Daoy (cell line): ENCODE results near the gene HLA-DRA. TPM values are rescaled to one million over a fixed set of nuclear protein-coding genes. Genes with fewer than 3 reads are reported as not detected.

ENCODE experiments used
- DNase-seq: peaks from one replicate; pipeline ENCODE4 v3.0.0-alpha.2; 2015; ENCODE audit warnings: low read depth
- total RNA-seq: library from RNA; depleted of rRNA; stranded (reverse); fragments of >200 nt; shearing (Covaris generic); gene quantifications from 2 replicates; pipeline ENCODE4 v1.2.3, GENCODE V29; 2014; rRNA removed

HLA-DRA gene
- 0.46 and 2.2 TPM in 2 replicates for total RNA-seq

DNA sequence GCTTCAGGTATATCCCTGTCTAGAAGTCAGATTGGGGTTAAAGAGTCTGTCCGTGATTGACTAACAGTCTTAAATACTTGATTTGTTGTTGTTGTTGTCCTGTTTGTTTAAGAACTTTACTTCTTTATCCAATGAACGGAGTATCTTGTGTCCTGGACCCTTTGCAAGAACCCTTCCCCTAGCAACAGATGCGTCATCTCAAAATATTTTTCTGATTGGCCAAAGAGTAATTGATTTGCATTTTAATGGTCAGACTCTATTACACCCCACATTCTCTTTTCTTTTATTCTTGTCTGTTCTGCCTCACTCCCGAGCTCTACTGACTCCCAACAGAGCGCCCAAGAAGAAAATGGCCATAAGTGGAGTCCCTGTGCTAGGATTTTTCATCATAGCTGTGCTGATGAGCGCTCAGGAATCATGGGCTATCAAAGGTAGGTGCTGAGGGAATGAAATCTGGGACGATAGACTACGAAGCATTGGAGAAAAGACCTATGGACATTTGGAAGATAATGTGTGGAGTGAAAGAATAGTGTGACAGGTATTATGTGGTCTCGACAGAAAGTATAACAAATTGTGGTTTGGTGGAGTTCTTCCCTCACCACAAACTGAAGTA, at the start of gene HLA-DRA:
HLA-DRA (plus strand) TSS at position 286 of the 613 bp plus-strand sequence; CDS start at position 350, 64 bp downstream.
- peak; percentile 61 for DNase-seq

- no peak for DNase-seq
Measured at GRCh38 chr6:32391505-32391904, 48.2 kb upstream of the HLA-DRA start.

DNA sequence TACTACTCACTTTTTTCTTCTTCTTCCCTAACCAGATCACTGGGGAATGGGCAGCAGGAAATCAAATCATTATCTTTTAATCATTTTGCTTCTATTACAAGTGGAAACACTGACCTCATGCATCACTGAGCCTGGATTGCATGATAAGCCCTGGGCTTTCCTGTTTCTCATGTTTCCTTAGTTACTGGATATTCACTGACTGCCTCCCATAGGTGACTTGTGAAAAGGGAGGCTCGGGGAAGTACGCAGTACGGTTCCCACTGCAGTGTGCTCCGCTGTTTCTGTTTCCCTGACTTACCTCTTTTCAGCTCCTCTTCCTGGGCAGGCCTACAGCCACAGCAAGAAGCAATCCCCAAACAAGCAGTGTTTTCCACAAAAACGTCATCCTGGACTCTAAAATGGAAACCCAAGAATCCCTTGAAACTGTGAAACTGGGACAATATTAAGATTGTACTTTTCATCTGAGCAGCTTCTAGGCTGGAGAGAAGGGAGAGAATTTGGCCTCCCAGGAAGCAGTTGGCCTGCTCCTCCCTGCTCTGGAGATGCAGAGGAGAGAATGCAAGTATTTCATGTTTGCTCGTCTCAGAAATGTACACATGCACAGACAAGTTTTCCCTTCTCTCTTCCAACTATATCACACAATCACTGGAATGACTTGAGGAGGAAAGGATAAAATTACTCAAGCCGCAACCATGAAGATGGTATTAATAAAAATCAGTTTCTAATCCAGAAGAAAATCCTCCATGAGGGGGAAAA, 45.8 kb upstream of the HLA-DRA start:
- DNase-seq = peak; percentile 76

DNA sequence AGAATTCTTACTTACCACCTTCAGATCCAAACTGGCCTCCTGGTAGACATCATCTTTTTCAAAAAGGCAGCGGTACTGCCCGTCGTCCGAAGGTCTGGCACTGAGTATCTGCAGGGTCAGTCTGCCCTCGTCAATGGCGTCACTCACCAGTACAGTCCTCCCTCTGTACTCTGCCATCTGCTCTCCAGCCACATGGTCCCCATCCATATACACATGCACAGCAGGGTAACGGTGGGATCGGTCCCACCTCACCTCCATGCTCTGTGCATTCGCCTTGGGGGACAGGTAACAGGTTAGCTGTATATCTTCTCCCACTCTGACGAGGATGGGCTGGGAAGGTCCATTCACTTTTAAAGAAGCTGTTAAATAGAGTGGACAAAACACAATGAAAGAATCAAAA, 43.7 kb upstream of the HLA-DRA start:
- DNase-seq = no peak

- DNase-seq = no peak
Measured at GRCh38 chr6:32397252-32397920, 42.3 kb upstream of the HLA-DRA start.

GRCh38 chr6:32401284-32401963, 38.3 kb upstream of the HLA-DRA start:
- DNase-seq = no peak

GRCh38 chr6:32402812-32403211, 36.9 kb upstream of the HLA-DRA start:
- no peak for DNase-seq

- no peak for DNase-seq
Measured at GRCh38 chr6:32405656-32406055, 34.0 kb upstream of the HLA-DRA start.

- no peak for DNase-seq
Measured at GRCh38 chr6:32406197-32406596, 33.5 kb upstream of the HLA-DRA start.

DNA sequence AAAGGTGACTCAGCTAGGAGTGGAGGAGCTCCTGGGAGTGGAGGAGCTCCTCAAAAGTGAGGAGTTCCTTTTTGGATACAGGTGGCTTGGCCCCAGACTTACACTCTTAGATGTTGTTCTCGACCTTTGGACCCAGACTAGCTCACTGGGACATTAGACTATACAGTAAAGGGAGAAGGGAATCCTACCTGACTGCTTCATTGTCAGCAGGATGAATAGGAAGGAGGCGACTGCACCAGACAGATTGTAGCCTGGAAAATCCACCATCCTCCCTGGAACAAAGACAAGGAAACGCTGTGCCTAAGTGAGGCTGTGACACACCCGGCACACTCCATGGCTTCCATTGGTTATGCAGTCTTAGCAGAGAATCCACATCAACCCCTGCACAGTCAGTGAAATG, 32.8 kb upstream of the HLA-DRA start, which contains the start of gene BTNL2:
BTNL2 (minus strand) TSS at position 325 of the 400 bp plus-strand sequence; CDS start at position 267, 58 bp downstream.
- no peak for DNase-seq

GRCh38 chr6:32410906-32411305, 28.8 kb upstream of the HLA-DRA start:
- DNase-seq = no peak

GRCh38 chr6:32411566-32412327, 27.9 kb upstream of the HLA-DRA start:
- DNase-seq = no peak

DNA sequence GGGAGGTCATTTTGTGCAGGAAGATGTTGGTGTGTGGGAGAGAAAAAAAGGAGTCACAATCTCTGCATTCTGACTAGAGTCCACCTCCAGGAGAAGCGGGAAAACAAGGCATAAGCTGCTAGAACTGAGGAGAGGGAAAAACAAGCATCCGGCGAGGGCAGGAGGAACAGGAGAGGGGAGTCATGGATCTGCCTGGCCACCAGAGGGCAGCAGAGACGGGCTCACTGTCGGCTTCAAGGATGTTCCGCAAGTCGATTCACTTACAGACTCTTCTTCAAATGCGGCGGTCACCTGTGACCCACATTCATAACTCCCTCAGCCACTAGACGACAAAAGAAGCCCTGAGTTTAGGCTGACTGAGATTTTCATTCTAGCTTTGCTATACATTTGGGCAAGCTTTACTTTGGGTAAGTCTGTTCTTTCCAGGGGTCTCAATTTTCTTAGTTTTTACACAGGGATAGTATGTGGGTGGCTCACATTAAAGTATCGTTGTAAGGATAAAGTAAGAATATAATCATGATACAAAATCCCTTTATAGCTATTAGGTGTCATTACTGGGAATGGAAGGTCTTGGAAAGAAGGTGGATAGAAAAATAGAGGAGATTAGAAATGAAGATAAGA, 26.1 kb upstream of the HLA-DRA start:
- DNase-seq = peak; percentile 87

DNA sequence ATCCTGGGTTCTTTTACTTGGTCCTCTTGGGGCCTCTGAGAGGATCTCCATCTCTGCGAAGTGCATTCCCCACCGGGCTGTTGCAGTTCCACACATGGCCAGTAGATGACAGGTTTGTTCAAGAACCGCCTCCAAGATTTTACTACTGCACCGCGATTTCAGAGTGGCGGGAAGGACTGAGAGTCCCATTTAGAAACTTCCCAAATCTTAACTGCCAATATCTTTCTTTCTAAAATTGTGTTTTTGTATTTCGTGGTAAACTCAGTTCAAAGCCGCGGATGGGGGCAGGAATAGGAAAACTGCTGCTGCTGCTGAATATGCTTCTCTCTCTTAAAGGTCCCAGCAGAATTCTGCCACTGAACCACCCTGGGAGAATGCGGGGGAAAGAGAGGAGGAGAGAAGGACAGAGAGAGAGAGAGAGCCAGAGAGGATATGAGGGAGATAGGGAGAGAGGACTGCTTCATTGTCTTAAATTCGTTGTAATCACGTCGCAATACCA, 24.1 kb upstream of the HLA-DRA start:
- DNase-seq = peak; percentile 79

DNA sequence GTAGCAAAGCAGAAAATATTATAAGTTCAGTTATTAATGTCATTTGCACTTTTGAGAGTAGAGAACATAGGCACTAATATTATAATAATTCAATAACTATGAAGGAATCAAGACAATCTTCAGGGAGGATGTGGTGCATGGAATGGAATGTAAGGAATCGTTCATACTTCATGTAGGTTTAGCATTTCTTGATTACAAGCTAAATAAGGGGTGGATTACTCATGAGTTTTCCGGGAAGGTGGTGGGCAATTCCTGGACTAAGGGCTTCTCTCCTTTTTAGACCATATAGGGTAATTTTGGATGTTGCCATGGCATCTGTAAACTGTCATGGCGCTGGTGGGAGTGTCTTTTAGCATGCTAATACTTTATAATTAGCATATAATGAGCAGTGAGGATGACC, 23.7 kb upstream of the HLA-DRA start:
- DNase-seq = peak; percentile 28

GRCh38 chr6:32424589-32425300, 14.9 kb upstream of the HLA-DRA start:
- no peak for DNase-seq

GRCh38 chr6:32426338-32426737, 13.3 kb upstream of the HLA-DRA start:
- no peak for DNase-seq

- DNase-seq = no peak
Measured at GRCh38 chr6:32427218-32427617, 12.5 kb upstream of the HLA-DRA start.

DNA sequence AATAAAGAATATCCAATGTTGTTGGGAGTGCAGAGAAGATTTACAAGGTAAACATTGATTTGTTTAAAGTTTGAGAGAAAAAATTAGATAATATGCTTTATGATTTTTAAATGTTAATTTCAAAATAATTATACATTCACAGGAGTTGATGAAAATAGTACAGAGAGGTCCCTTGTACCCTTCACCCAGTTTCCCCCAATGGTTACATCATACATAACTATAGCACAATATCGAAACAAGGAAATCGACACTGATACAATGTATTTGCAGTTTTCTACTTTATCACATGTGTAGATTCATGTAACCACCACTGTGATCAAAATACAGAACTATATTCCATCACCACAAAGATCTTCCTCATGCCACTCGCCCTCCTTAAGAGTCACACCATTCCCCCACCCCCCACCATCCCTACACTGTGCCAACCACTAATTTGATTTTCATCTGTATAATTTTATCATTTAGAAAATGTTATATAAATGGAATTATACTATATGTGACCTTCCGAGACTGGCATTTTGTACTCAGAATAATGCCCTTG, 11.7 kb upstream of the HLA-DRA start:
- no peak for DNase-seq

- no peak for DNase-seq
Measured at GRCh38 chr6:32430179-32430578, 9.5 kb upstream of the HLA-DRA start.
